GM19468 (cell line): Measurements from ENCODE around the gene PCDHGA5.
"Not testable (repeated sequence)": the region's sequence is repeated elsewhere in the genome, so short reads cannot be mapped to it uniquely, and the experiment has no call there.

Experiments
- ATAC-seq: cut with Tn5 transposase; IDR thresholded peaks from one replicate; pipeline ENCODE4 v1.9.1; 2021; ENCODE audit warnings: mild to moderate bottlenecking, moderate library complexity, moderate number of reproducible peaks; ENCODE audit not compliant: unreplicated experiment; ENCODE audit errors: extremely low read depth

Gene PCDHGA5

DNA sequence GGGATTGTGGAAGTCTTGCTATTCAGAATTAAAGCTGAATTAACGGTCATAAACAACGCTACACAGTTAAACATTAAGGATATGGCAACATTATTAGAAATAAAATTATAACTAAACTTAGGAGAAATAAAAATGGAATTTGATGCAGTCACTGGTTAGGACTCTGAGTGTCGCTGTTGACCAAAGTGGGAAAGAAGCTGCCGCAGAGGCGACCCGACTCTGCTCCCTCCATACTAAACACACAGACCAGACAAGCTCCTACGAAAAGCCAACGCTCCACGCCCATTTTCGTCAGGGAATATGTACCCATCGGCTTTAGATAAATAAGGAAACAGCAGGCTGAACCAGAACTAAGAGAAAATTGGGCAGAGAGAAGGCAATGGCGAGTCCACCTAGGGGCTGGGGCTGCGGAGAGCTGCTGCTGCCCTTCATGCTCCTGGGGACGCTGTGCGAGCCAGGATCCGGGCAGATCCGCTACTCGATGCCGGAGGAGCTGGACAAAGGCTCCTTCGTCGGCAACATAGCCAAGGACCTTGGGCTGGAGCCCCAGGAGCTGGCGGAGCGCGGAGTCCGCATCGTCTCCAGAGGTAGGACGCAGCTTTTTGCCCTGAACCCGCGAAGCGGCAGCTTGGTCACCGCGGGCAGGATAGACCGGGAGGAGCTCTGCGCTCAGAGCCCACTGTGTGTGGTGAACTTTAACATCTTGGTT lies at the start of gene PCDHGA5:
PCDHGA5 (plus strand) TSS at position 211 of the 709 bp plus-strand sequence; CDS start at position 380, 169 bp downstream.
- no peak for ATAC-seq

DNA sequence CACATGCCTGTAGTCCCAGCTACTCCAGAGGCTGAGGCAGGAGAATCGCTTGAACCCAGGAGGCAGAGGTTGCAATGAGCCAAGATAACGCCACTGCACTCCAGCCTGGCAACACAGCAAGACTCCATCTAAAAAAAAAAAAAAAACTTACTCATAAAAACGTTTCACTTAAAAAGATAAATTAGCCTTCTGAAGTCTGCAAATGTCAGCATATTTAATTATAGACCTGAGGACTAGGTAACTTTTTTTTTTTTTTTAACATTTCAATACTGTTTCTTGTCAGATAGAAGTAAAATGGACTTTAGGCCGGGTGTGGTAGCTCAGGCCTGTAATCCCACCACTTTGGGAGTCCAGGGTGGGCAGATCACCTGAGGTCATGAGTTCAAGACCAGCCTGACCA lies 47.0 kb upstream of the PCDHGA5 start:
- not testable (repeated sequence) for ATAC-seq

- ATAC-seq, result no peak
These were observed 44.8 kb upstream of the PCDHGA5 start for GRCh38 chr5:141319202-141319601.

DNA sequence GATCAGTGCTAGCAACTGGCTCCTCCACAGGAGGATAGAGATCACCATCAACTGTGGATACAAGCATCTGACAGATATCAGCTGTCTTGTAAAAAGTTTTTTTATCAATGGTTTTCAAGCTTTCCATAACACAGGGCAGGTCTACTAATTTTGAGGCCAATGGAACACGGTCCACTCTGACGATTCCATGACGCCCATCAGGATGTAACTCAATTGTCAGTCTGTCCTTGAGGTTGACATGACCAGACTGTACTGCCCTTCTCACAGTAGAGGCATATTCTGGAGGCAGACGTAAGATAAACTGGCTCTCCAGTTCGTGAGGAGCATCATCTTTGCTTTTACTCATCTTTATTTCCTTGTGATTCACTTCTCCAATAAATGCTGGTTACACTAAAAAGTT lies 44.3 kb upstream of the PCDHGA5 start:
- no peak for ATAC-seq

- ATAC-seq, result peak; percentile 96
These were observed 43.5 kb upstream of the PCDHGA5 start, which contains the start of gene TAF7 for GRCh38 chr5:141320225-141321169. Gene TAF7 (minus strand): TSS chr5:141320784. CDS start chr5:141320044, 740 bp downstream.

- no peak for ATAC-seq
These were observed 41.7 kb upstream of the PCDHGA5 start for GRCh38 chr5:141322261-141322660.

DNA sequence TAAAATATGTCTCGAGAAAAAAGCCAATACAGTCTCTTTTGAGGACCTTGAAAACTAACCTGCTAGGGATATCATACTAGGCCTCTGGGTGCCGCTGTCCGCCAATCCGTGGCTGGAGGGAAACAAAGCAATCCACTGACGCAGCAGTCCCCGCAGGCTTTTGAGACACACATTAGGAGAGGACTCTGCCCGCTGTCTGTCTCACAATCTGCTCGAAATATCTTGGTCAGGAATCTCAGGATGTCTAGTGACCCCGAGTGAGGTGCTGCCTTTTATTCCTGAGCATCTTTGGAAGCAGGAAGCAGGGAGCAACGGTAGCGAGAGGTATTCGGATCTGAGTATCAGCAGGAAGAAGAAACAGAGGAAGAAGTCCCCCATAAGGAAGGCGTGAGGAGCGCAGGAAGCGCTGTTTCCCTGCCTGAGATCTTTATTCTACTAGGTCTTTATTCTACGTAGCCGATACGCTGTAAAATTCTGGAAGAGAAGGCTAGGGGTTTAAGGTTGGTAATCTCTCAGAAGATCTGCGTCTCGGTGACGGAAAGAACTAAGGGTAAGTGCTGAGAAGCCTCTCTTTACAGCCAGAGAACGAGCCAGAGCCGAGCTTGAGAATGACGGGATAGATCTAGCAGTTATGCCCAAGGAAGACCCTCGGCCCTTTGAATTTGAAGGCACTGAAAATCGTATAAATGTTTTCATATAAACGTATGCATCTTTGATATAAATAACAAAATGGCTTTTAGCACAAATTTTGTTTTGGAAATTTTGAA lies 37.7 kb upstream of the PCDHGA5 start:
- ATAC-seq, result peak; percentile 28

- no peak for ATAC-seq
These were observed 35.7 kb upstream of the PCDHGA5 start for GRCh38 chr5:141328231-141328630.

- no peak for ATAC-seq
These were observed 33.5 kb upstream of the PCDHGA5 start, which contains the start of gene PCDHGA1 for GRCh38 chr5:141330299-141331080. Gene PCDHGA1 (plus strand): TSS chr5:141330514.

GRCh38 chr5:141332571-141332970 lies 31.4 kb upstream of the PCDHGA5 start:
- ATAC-seq, result not testable (repeated sequence)

DNA sequence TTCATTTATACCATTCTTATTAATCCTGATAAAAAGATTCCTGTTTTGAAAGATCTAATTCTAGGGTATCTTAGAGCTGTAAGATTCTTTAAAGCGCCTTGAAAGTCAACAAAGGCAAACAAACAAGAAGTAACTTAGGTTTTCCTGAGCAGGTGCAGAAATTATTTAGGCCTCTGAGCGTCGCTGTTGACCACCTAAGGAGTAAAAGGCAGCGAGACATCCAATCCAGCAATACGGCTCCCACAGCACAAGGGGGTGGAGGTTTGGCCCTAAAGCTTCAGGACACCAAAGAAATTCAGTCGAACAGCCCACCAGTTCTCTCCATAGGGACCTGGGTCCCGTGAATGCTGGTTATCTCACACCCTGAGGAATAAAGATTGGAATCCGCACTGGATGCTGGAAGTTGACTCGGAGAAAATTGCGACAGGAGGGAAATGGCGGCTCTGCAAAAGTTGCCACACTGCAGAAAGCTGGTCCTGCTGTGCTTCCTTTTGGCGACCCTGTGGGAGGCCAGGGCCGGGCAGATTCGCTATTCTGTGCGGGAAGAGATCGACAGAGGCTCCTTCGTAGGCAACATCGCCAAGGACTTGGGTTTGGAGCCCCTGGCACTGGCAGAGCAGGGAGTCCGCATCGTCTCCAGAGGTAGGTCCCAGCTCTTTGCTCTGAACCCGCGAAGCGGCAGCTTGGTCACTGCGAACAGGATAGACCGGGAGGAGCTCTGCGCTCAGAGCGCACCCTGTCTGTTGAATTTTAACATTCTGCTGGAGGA lies 25.2 kb upstream of the PCDHGA5 start, which contains the start of gene PCDHGA2:
PCDHGA2 (plus strand) TSS at position 223 of the 769 bp plus-strand sequence.
- ATAC-seq, result no peak

DNA sequence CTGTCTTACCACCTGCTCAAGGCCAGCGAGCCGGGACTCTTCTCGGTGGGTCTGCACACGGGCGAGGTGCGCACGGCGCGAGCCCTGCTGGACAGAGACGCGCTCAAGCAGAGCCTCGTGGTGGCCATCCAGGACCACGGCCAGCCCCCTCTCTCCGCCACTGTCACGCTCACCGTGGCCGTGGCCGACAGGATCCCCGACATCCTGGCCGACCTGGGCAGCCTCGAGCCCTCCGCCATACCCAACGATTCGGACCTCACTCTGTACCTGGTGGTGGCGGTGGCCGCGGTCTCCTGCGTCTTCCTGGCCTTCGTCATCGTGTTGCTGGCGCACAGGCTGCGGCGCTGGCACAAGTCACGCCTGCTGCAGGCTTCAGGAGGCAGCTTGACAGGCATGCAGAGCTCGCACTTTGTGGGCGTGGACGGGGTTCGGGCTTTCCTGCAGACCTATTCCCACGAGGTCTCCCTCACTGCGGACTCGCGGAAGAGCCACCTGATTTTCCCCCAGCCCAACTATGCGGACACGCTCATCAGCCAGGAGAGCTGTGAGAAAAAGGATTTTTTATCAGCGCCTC lies 23.1 kb upstream of the PCDHGA5 start:
- not testable (repeated sequence) for ATAC-seq

DNA sequence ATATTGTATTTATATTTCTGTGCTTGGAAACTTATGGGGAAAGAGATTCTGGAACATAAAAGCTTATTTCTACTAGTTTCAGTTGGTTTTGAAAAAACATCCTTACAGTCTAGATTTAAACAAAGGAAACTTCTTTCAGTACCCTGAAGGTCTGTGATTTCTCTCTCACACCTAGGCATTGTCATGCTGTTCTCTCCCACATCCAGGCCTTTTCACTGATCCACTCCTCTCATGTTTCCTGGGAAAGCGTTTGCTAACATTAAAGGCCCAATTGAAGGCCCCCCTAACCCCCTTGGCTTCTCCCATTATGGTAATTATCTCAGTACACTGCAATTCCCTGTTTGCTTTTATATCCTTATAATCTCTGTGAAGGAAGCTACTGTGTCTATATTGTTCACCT lies 21.2 kb upstream of the PCDHGA5 start:
- ATAC-seq, result no peak

DNA sequence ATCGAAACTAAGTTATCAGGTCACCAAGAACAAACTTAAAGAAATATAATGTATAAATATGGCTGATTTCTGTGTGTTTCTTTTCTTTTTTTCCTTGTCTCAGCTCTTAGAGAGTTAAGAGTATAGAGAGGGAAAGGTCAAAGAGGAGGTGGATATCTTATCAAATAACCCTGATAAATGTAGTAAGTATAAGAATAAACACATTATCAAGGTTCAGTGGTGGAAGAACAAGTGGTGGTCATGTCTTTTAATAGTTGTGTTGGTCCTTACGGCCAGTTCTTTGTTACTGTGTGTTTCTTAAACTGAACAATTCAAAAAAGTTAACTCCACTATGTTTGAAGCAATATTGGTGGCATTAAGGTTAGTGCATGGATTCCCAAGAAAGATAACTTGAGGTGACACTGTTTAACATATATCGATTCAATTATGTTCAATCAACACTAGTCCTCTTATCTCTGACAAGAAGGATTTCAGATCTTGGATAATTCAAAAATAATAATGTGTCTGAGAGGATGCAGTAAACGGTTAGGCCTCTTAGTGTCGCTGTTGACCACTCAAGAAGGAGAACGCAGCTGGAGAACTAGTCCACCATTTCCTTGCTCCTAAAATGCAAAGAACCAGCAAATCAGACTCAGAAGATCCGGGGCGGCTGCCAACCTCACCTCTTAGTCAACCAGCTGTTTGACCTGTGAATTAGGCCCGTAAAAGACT lies 20.6 kb upstream of the PCDHGA5 start, which contains the start of gene PCDHGA3:
PCDHGA3 (plus strand) TSS at position 588 of the 711 bp plus-strand sequence. CDS start 205 bp downstream, outside the sequence.
- ATAC-seq, result no peak

DNA sequence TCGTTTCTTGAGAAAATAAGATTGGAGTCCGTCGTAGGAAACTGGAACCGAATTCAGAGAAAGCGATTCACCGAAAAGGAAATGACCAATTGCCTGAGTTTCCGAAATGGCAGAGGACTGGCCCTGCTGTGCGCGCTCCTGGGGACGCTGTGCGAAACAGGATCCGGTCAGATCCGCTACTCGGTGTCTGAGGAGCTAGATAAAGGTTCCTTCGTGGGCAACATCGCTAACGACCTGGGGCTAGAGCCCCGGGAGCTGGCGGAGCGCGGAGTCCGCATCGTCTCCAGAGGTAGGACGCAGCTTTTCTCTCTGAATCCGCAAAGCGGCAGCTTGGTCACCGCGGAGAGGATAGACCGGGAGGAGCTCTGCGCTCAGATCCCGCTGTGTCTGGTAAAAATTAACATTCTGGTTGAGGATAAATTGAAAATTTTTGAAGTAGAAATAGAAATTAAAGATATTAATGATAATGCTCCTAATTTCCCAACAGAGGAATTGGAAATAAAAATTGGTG lies 20.0 kb upstream of the PCDHGA5 start:
- ATAC-seq, result no peak

GRCh38 chr5:141345327-141345726 lies 18.6 kb upstream of the PCDHGA5 start:
- ATAC-seq, result no peak

DNA sequence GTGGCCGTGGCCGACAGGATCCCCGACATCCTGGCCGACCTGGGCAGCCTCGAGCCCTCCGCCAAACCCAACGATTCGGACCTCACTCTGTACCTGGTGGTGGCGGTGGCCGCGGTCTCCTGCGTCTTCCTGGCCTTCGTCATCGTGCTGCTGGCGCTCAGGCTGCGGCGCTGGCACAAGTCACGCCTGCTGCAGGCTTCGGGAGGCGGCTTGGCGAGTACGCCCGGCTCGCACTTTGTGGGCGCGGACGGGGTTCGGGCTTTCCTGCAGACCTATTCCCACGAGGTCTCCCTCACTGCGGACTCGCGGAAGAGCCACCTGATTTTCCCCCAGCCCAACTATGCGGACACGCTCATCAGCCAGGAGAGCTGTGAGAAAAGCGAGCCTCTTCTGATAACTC lies 17.9 kb upstream of the PCDHGA5 start:
- not testable (repeated sequence) for ATAC-seq
